ENCODE data around the gene DGAT2L6.

DNA sequence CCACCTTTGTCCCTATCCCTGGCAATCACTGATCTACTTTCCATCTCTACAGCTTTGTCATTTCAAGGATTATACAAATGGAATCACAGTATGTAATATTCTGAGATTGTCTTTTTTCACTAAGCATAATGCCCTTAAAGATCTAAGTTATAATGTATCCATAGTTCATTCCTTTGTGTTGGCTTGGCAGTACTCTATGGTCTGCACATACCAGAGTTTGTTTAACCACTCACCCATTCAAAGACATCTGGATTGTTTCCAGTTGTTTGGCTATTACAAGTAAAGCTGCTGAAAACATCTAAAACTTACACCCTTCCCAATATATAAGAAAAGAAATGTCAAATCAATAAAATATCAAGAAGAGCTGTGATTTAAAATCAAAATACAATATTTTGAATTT is 31.2 kb downstream of the DGAT2L6 start:
- TF ChIP-seq, protein P1, sequence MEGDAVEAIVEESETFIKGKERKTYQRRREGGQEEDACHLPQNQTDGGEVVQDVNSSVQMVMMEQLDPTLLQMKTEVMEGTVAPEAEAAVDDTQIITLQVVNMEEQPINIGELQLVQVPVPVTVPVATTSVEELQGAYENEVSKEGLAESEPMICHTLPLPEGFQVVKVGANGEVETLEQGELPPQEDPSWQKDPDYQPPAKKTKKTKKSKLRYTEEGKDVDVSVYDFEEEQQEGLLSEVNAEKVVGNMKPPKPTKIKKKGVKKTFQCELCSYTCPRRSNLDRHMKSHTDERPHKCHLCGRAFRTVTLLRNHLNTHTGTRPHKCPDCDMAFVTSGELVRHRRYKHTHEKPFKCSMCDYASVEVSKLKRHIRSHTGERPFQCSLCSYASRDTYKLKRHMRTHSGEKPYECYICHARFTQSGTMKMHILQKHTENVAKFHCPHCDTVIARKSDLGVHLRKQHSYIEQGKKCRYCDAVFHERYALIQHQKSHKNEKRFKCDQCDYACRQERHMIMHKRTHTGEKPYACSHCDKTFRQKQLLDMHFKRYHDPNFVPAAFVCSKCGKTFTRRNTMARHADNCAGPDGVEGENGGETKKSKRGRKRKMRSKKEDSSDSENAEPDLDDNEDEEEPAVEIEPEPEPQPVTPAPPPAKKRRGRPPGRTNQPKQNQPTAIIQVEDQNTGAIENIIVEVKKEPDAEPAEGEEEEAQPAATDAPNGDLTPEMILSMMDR (IDR thresholded peaks at IDR 0.05 in 8 of 11, conservative IDR thresholded peaks at IDR 0.05 in 3 of 11): no peak
- no peak for TF ChIP-seq POLR2AphosphoS5 (IDR thresholded peaks at IDR 0.05)
- no peak for TF ChIP-seq POLR2A (IDR thresholded peaks at IDR 0.05)

Data from spleen (tissue), 7 donors.